HEK293T (cell line): ENCODE results near the gene PRKCG.

Source experiments
- ARNT ChIP-seq: fragments of 450-650 bp; IDR thresholded peaks from 2 replicates; pipeline ENCODE4 v1.6.1; 2017; ENCODE audit warnings: mild to moderate bottlenecking
- CTBP1 ChIP-seq: fragments of 450-650 bp; IDR thresholded peaks from 2 replicates; pipeline ENCODE4 v1.6.1; 2016; ENCODE audit warnings: borderline replicate concordance
- ELF4 ChIP-seq: fragments of 450-650 bp; IDR thresholded peaks from 2 replicates; pipeline ENCODE4 v1.6.1; 2017; ENCODE audit warnings: antibody characterized with exemption
- HDGF ChIP-seq: fragments of 450-650 bp; IDR thresholded peaks from 2 replicates; pipeline ENCODE4 v1.6.1; 2017; ENCODE audit warnings: antibody characterized with exemption, borderline replicate concordance
- L3MBTL2 ChIP-seq: fragments of 450-650 bp; conservative IDR thresholded peaks from 2 replicates; pipeline ENCODE4 v1.6.1; 2016; ENCODE audit warnings: mild to moderate bottlenecking
- LEF1 ChIP-seq: fragments of 450-650 bp; IDR thresholded peaks from 2 replicates; pipeline ENCODE4 v1.6.1; 2017; ENCODE audit warnings: mild to moderate bottlenecking, borderline replicate concordance
- NFRKB ChIP-seq: fragments of 450-650 bp; IDR thresholded peaks from 2 replicates; pipeline ENCODE4 v1.6.1; 2016; ENCODE audit warnings: mild to moderate bottlenecking, moderate library complexity
- PKNOX1 ChIP-seq: fragments of 450-650 bp; IDR thresholded peaks from 2 replicates; pipeline ENCODE4 v1.6.1; 2016
- SP1 ChIP-seq: fragments of 450-650 bp; IDR thresholded peaks from 2 replicates; pipeline ENCODE4 v1.6.1; 2017
- SUZ12 ChIP-seq: fragments of 450-650 bp; IDR thresholded peaks from 2 replicates; pipeline ENCODE4 v1.6.1; 2016; ENCODE audit warnings: mild to moderate bottlenecking
- TARDBP ChIP-seq: fragments of 450-650 bp; IDR thresholded peaks from 2 replicates; pipeline ENCODE4 v1.6.1; 2016
- ZNF384 ChIP-seq: fragments of 450-650 bp; IDR thresholded peaks from 2 replicates; pipeline ENCODE4 v1.6.1; 2016

GRCh38 chr19:53870485-53870844 lies 11.5 kb upstream of the PRKCG start:
- TF ChIP-seq HDGF (no peak), SP1 (no peak), SUZ12 (no peak), ELF4 (no peak), CTBP1 (no peak), PKNOX1 (no peak), L3MBTL2 (no peak), LEF1 (no peak), TARDBP (no peak), ZNF384 (no peak), NFRKB (no peak), ARNT (no peak)
